Nephron (organoid): Measurements from ENCODE around the gene GPR85.

ENCODE experiments used
- H3K27ac Mint-ChIP-seq, 3 experiments: 2 replicates each; pipeline ENCODE4 v1.8.0; 2020; ENCODE audit warnings: mixed read lengths in 3 of 3, mild to moderate bottlenecking in 2 of 3, moderate library complexity in 1 of 3
- H3K27me3 Mint-ChIP-seq: 2 replicates; pipeline ENCODE4 v1.8.0; 2021; ENCODE audit warnings: low read depth, mild to moderate bottlenecking, moderate library complexity, mixed read lengths
- H3K36me3 Mint-ChIP-seq: 2 replicates; pipeline ENCODE4 v1.8.0; 2020; ENCODE audit warnings: low read depth, mixed read lengths
- H3K4me1 Mint-ChIP-seq: 2 replicates; pipeline ENCODE4 v1.8.0; 2020; ENCODE audit warnings: mixed read lengths
- H3K4me3 Mint-ChIP-seq, 3 experiments: 2 replicates each; pipeline ENCODE4 v1.8.0; 2020; ENCODE audit warnings: mild to moderate bottlenecking in 3 of 3, mixed read lengths in 3 of 3, moderate library complexity in 2 of 3
- H3K9me3 Mint-ChIP-seq: 2 replicates; pipeline ENCODE4 v1.8.0; 2020; ENCODE audit warnings: mixed read lengths
- CTCF ChIP-seq, 3 experiments: fragments of 200-600 bp; sonication (generic); IDR thresholded peaks; one replicate each; pipeline ENCODE4 v1.5.0; 2021; ENCODE audit warnings: antibody characterized with exemption in 3 of 3; ENCODE audit not compliant: unreplicated experiment in 3 of 3

The GPR85 gene

GRCh38 chr7:113100121-113100603, 13.5 kb upstream of the GPR85 start:
- Mint-ChIP-seq H3K36me3 (no peaks in the 10 kb centered on the region), H3K27me3 (no peaks in the 10 kb centered on the region), H3K4me3 (peak overlapping the region in 2 of 3 experiments; percentile 12 to 13), H3K9me3 (no peaks in the 10 kb centered on the region), H3K27ac (peak overlapping the region; percentile 3 to 68 (median 67)), H3K4me1 (peaks cover 5% of the 10 kb centered on the region)
- TF ChIP-seq CTCF (IDR thresholded peaks at IDR 0.05; ENCODE audit: unreplicated experiment in 3 of 3): no peak

- no peaks in the 10 kb centered on the region for H3K27me3 Mint-ChIP-seq
- peak overlapping the region; percentile 3 to 68 (median 67) for H3K27ac Mint-ChIP-seq
- H3K9me3 Mint-ChIP-seq: no peaks in the 10 kb centered on the region
- H3K4me1 Mint-ChIP-seq: peaks cover 5% of the 10 kb centered on the region
- H3K4me3 Mint-ChIP-seq: peak overlapping the region in 1 of 3 experiments; percentile 23
- no peak for TF ChIP-seq CTCF (IDR thresholded peaks at IDR 0.05; ENCODE audit: unreplicated experiment in 3 of 3)
- H3K36me3 Mint-ChIP-seq: no peaks in the 10 kb centered on the region
Observed at GRCh38 chr7:113099284-113099919, 12.8 kb upstream of the GPR85 start.

GRCh38 chr7:113094517-113095249, 8.1 kb upstream of the GPR85 start:
- Mint-ChIP-seq H3K4me1 (no peaks in the 10 kb centered on the region), H3K27me3 (no peaks in the 10 kb centered on the region), H3K36me3 (no peaks in the 10 kb centered on the region), H3K4me3 (no peak overlapping the region), H3K27ac (peak overlapping the region in 1 of 3 experiments; percentile 43), H3K9me3 (no peaks in the 10 kb centered on the region)
- no peak for TF ChIP-seq CTCF (IDR thresholded peaks at IDR 0.05; ENCODE audit: unreplicated experiment in 3 of 3)

GRCh38 chr7:113093561-113093960, 6.9 kb upstream of the GPR85 start:
- Mint-ChIP-seq H3K9me3 (no peaks in the 10 kb centered on the region), H3K4me3 (no peak overlapping the region), H3K4me1 (no peaks in the 10 kb centered on the region), H3K27ac (no peak overlapping the region), H3K27me3 (no peaks in the 10 kb centered on the region), H3K36me3 (no peaks in the 10 kb centered on the region)
- TF ChIP-seq CTCF (IDR thresholded peaks at IDR 0.05; ENCODE audit: unreplicated experiment in 3 of 3): no peak

GRCh38 chr7:113092762-113093161, 6.1 kb upstream of the GPR85 start:
- TF ChIP-seq CTCF (IDR thresholded peaks at IDR 0.05; ENCODE audit: unreplicated experiment in 3 of 3): no peak
- Mint-ChIP-seq H3K4me3 (no peak overlapping the region), H3K9me3 (no peaks in the 10 kb centered on the region), H3K27me3 (no peaks in the 10 kb centered on the region), H3K36me3 (no peaks in the 10 kb centered on the region), H3K4me1 (peaks cover 8% of the 10 kb centered on the region), H3K27ac (peak overlapping the region in 1 of 3 experiments; percentile 8)
